GM12878 (cell line): ENCODE data around the gene CUL5. TPM values are rescaled to one million over a fixed set of nuclear protein-coding genes. Genes with fewer than 3 reads are reported as not detected.
A peak's percentile ranks its signal among the peaks of the same experiment; 100 is the strongest.

Source experiments
- ASH2L ChIP-seq: fragments of 300-600, 200-600 bp; sonication (generic); IDR thresholded peaks from 2 replicates; pipeline ENCODE4 v1.6.1; 2017; ENCODE audit warnings: low read depth, mild to moderate bottlenecking, borderline replicate concordance
- ATF3 ChIP-seq: IDR thresholded peaks from 2 replicates; pipeline ENCODE4 v1.6.1; 2011; ENCODE audit warnings: low read depth, mild to moderate bottlenecking, low read length, moderate library complexity, borderline replicate concordance; ENCODE audit errors: extremely low read depth
- BACH1 ChIP-seq: fragments of 450-650 bp; IDR thresholded peaks from 2 replicates; pipeline ENCODE4 v1.6.1; 2017; ENCODE audit warnings: mild to moderate bottlenecking, borderline replicate concordance
- CHD1 ChIP-seq: IDR thresholded peaks from 2 replicates; pipeline ENCODE4 v1.6.1; 2012; ENCODE audit warnings: low read depth, low read length, improper control_type of control experiment
- CREB1 ChIP-seq: IDR thresholded peaks from 2 replicates; pipeline ENCODE4 v1.6.1; 2012; ENCODE audit warnings: low read depth, mild to moderate bottlenecking, inconsistent platforms
- DPF2 ChIP-seq: fragments of 450-650 bp; IDR thresholded peaks from 2 replicates; pipeline ENCODE4 v1.6.1; 2017; ENCODE audit warnings: mild to moderate bottlenecking
- GATAD2B ChIP-seq: fragments of 450-650 bp; conservative IDR thresholded peaks from 2 replicates; pipeline ENCODE4 v1.6.1; 2017; ENCODE audit warnings: low read depth, mild to moderate bottlenecking, moderate library complexity
- IKZF2 ChIP-seq, 2 experiments: fragments of 450-650 bp; IDR thresholded peaks; 2 replicates each; pipeline ENCODE4 v1.6.1; 2017; ENCODE audit warnings: mild to moderate bottlenecking in 2 of 2, moderate library complexity in 2 of 2
- MYC ChIP-seq: IDR thresholded peaks from 2 replicates; pipeline ENCODE4 v1.6.1; 2011; ENCODE audit warnings: mild to moderate bottlenecking, low read length, moderate library complexity, inconsistent platforms; ENCODE audit not compliant: insufficient read depth, insufficient replicate concordance, insufficient read length, severe bottlenecking
- PKNOX1 ChIP-seq: fragments of 450-650 bp; IDR thresholded peaks from 2 replicates; pipeline ENCODE4 v1.6.1; 2016; ENCODE audit warnings: mild to moderate bottlenecking
- POLR2AphosphoS2 ChIP-seq: IDR thresholded peaks from 2 replicates; pipeline ENCODE4 v1.6.1; 2011; ENCODE audit warnings: low read depth, mild to moderate bottlenecking, low read length, improper control_type of control experiment, moderate library complexity
- RAD51 ChIP-seq: fragments of 450-650 bp; IDR thresholded peaks from 2 replicates; pipeline ENCODE4 v1.6.1; 2016; ENCODE audit warnings: moderate library complexity, mild to moderate bottlenecking, inconsistent platforms
- RB1 ChIP-seq: fragments of 450-650 bp; formaldehyde crosslinking; IDR thresholded peaks from 2 replicates; pipeline ENCODE4 v1.6.1; 2017; ENCODE audit warnings: mild to moderate bottlenecking, borderline replicate concordance
- SKIL ChIP-seq: fragments of 450-650 bp; IDR thresholded peaks from 2 replicates; pipeline ENCODE4 v1.6.1; 2017; ENCODE audit warnings: mild to moderate bottlenecking, low read depth, inconsistent platforms; ENCODE audit not compliant: poor library complexity, severe bottlenecking
- SMC3 ChIP-seq: IDR thresholded peaks from 2 replicates; pipeline ENCODE4 v1.6.1; 2011; ENCODE audit warnings: low read length, improper control_type of control experiment, borderline replicate concordance
- YY1 ChIP-seq: IDR thresholded peaks from 2 replicates; pipeline ENCODE4 v1.6.1; 2011; ENCODE audit warnings: low read depth, mild to moderate bottlenecking, low read length
- ZNF687 ChIP-seq: fragments of 450-650 bp; IDR thresholded peaks from 2 replicates; pipeline ENCODE4 v1.6.1; 2017; ENCODE audit warnings: mild to moderate bottlenecking, moderate library complexity
- polyA plus RNA-seq, 11 experiments: library from polyadenylated mRNA; depleted of rRNA in 4 of 11; unstranded in 6 of 11; stranded (reverse) in 5 of 11; fragments of >200 nt; fragmentation: Nextera tagmentation in 4 of 11; fragmentation: Illumina TruSeq in 1 of 11; extraction: Ambion mirVana in 4 of 11; extraction: Trizol in 1 of 11; gene quantifications; 1 replicate in 1 of 11; 2 replicates in 10 of 11; pipeline versions ENCODE4 v1.2.1 to v1.2.3, GENCODE V29; 2011 to 2016; ENCODE audit warnings: inconsistent platforms in 2 of 11, missing spikeins in 2 of 11, low read depth in 1 of 11
- total RNA-seq, 4 experiments: library from RNA; depleted of rRNA in 3 of 4; stranded (reverse); fragments of >200 nt in 3 of 4; fragmentation: Illumina TruSeq in 1 of 4; extraction: Trizol in 1 of 4; gene quantifications; 2 replicates each; pipeline versions ENCODE4 v1.2.1 to v1.2.3, GENCODE V29; 2013 to 2021
- TF ChIP-seq, protein P1 (sequence below): fragments of 450-650 bp; conservative IDR thresholded peaks from 2 replicates; pipeline ENCODE4 v1.6.1; 2017; ENCODE audit warnings: mild to moderate bottlenecking, moderate library complexity

CUL5 gene
- total and polyA plus RNA-seq, 10 of the 15 experiments (the other 5 are each of a cell fraction or from before 2014, with no cell fraction given): 9.1 to 37.6 (median 18.3) TPM

GRCh38 chr11:108121274-108122155 lies 112.8 kb downstream of the CUL5 start, which contains the start of gene ACAT1 (continued):
- no peak for TF ChIP-seq SKIL
- TF ChIP-seq RAD51: peak; percentile 60
- TF ChIP-seq ATF3: no peak
- TF ChIP-seq IKZF2 (IDR thresholded peaks at IDR 0.05): peak in 1 of 2 experiments; percentile 21; a peak in 1 of 4 replicates
- peak; percentile 65; the same call in 1 of the 2 replicates for TF ChIP-seq DPF2
- no peak for TF ChIP-seq CHD1
- TF ChIP-seq YY1: peak; percentile 70; the same call in 1 of the 2 replicates
- peak; percentile 65 for TF ChIP-seq GATAD2B
- TF ChIP-seq POLR2AphosphoS2: peak; percentile 76; the same call in 1 of the 2 replicates
- peak; percentile 71 for TF ChIP-seq ZNF687
- TF ChIP-seq, protein P1, sequence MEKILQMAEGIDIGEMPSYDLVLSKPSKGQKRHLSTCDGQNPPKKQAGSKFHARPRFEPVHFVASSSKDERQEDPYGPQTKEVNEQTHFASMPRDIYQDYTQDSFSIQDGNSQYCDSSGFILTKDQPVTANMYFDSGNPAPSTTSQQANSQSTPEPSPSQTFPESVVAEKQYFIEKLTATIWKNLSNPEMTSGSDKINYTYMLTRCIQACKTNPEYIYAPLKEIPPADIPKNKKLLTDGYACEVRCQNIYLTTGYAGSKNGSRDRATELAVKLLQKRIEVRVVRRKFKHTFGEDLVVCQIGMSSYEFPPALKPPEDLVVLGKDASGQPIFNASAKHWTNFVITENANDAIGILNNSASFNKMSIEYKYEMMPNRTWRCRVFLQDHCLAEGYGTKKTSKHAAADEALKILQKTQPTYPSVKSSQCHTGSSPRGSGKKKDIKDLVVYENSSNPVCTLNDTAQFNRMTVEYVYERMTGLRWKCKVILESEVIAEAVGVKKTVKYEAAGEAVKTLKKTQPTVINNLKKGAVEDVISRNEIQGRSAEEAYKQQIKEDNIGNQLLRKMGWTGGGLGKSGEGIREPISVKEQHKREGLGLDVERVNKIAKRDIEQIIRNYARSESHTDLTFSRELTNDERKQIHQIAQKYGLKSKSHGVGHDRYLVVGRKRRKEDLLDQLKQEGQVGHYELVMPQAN: peak; percentile 81
- 0 out of 2 replicates have a peak, but pooled peaks have one; percentile 5 for TF ChIP-seq SMC3
- TF ChIP-seq ASH2L: 0 out of 2 replicates have a peak, but pooled peaks have one; percentile 56
- 0 out of 2 replicates have a peak, but pooled peaks have one; percentile 8 for TF ChIP-seq CREB1
- TF ChIP-seq BACH1: peak; percentile 64; the same call in 1 of the 2 replicates
- peak; percentile 55; the same call in 1 of the 2 replicates for TF ChIP-seq PKNOX1
- peak; percentile 44 for TF ChIP-seq MYC
- 0 out of 2 replicates have a peak, but pooled peaks have one; percentile 38 for TF ChIP-seq RB1
